Ascending aorta (tissue), 2 donors: ENCODE measurements around the gene NPC1L1. TPM values are rescaled to one million over a fixed set of nuclear protein-coding genes. Genes with fewer than 3 reads are reported as not detected.

Experiments used
- DNase-seq, 2 donors: peaks; one replicate each; pipeline ENCODE4 v3.0.0-alpha.2; 2019; ENCODE audit warnings: low spot score in 2 of 2
- H3K27ac ChIP-seq, 2 donors: fragments of 200-600 bp; sonication (generic); one replicate each; pipeline ENCODE4 v1.5.1; 2016 to 2017; ENCODE audit warnings: mild to moderate bottlenecking in 1 of 2
- H3K27me3 ChIP-seq: fragments of 200-600 bp; sonication (generic); one replicate; pipeline ENCODE4 v1.5.1; 2017
- H3K36me3 ChIP-seq, 2 donors: fragments of 200-600 bp; sonication (generic); one replicate each; pipeline ENCODE4 v1.5.1; 2016
- H3K4me1 ChIP-seq, 2 donors: fragments of 200-600 bp; sonication (generic); one replicate each; pipeline ENCODE4 v1.5.1; 2016 to 2017; ENCODE audit warnings: mild to moderate bottlenecking in 1 of 2
- H3K4me3 ChIP-seq, 2 donors: fragments of 200-600 bp; sonication (generic); one replicate each; pipeline ENCODE4 v1.5.1; 2016 to 2017; ENCODE audit warnings: mild to moderate bottlenecking in 1 of 2
- H3K9me3 ChIP-seq, 2 donors: fragments of 200-600 bp; sonication (generic); one replicate each; pipeline ENCODE4 v1.5.1; 2016
- intact Hi-C: fragments of 100-400 bp; cut with DNase I; formaldehyde crosslinking; loops from one replicate; pipeline ENCODE4 v1.15.1; 2023
- total RNA-seq: library from RNA; depleted of rRNA; stranded (reverse); fragments of >200 nt; gene quantifications from one replicate; pipeline ENCODE4 v1.1.0, GENCODE V29; 2016
- TF ChIP-seq, protein P1 (sequence below), 3 experiments: fragments of 200-600 bp in 2 of 3; fragments of 450-650 bp in 1 of 3; sonication (generic) in 2 of 3; IDR thresholded peaks; one replicate each; pipeline ENCODE4 v1.5.1; 2016 to 2019; ENCODE audit warnings: antibody characterized with exemption in 3 of 3, mild to moderate bottlenecking in 1 of 3, moderate library complexity in 1 of 3

The NPC1L1 gene
- total RNA-seq, 1 donor from 2014 or later, result not detected

DNA sequence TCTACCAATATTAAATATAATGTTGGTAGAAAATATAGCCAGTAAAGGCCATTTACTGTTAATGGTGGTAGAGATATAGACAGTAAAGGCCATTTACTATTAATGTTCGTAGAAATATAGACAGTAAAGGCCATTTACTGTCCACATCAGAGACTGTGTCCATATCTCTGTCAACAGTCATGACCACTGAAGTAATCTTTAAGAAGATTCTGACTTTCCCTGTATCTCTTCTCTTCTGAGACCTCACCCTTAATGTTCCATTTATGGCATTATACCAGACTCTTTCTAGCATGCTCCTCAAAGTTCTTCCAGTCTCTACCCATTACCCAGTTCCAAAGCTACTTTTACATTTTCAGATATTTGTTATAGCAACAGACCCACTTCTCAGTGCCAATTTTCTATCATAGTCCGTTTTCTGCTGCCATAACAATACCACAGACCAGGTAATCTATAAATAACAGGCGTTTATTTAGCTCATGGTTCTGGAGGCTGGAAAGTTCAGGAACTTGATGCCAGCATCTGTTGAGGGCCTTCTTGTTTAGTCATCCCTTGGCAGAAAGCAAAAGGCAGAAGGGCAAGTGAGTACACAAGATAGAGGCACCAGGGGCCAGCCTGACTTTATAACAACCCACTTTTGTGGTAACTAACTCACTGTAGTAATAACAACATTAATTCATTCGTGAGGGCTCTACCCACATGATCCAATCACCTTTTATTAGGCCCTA, 42.7 kb downstream of the NPC1L1 start:
- H3K36me3 ChIP-seq, result no peaks in the 10 kb centered on the region
- TF ChIP-seq, protein P1, sequence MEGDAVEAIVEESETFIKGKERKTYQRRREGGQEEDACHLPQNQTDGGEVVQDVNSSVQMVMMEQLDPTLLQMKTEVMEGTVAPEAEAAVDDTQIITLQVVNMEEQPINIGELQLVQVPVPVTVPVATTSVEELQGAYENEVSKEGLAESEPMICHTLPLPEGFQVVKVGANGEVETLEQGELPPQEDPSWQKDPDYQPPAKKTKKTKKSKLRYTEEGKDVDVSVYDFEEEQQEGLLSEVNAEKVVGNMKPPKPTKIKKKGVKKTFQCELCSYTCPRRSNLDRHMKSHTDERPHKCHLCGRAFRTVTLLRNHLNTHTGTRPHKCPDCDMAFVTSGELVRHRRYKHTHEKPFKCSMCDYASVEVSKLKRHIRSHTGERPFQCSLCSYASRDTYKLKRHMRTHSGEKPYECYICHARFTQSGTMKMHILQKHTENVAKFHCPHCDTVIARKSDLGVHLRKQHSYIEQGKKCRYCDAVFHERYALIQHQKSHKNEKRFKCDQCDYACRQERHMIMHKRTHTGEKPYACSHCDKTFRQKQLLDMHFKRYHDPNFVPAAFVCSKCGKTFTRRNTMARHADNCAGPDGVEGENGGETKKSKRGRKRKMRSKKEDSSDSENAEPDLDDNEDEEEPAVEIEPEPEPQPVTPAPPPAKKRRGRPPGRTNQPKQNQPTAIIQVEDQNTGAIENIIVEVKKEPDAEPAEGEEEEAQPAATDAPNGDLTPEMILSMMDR (IDR thresholded peaks at IDR 0.05), result no peak
- intact Hi-C loops, result loop anchor here (10.0 kb wide), 1 partner anchor 374 kb away; the partner anchor contains the start of gene POLD2
- H3K27ac ChIP-seq, result no peak overlapping the region
- no peaks in the 10 kb centered on the region for H3K9me3 ChIP-seq
- DNase-seq, result no peak
- H3K4me3 ChIP-seq, result no peak overlapping the region
- H3K4me1 ChIP-seq, result no peaks in the 10 kb centered on the region
- H3K27me3 ChIP-seq, result no peaks in the 10 kb centered on the region

DNA sequence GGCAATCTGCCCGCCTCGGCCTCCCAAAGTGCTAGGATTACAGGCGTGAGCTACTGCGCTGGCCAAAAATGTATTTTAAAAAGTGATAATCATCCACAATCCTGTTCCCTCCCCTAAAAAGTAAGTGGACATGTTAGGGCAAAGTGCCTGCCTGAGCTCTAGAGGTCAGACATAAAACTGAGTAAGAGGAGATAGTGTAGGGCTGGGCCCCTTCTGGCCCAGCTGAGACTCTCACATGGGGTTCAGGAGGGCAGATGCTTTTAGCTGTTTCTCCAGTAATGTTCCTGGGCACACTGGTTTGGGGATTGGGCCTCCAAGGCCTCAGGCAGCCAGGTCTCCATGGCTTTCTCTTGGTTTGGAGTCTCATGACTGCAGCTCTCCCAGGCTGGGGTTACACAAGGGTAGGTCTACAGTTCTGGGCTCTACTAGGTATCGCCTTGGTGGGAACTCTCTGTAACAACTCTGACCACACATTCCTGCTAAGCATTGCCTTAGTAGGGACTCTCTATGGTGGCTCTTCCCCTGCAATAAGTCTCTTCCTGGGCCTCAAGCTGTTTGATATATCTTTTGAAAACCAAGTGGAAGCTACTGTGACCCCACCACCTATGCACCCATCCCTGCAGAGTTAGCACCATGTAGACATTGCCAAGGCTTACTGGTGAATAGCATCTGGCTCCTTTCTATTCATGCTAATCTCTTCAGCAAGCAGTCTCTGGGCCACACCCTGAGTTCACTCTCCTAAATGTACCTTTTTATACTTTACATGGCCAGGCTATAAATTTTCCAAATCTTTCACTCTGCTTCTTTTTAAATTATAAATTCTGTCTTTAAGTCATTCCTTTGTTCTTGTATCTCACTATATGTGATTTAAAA, 43.7 kb downstream of the NPC1L1 start:
- Histone ChIP-seq H3K27me3 (no peaks in the 10 kb centered on the region), H3K4me1 (no peaks in the 10 kb centered on the region)
- intact Hi-C loops, result loop anchor here (10.0 kb wide), 1 partner anchor 373 kb away; the partner anchor contains the start of gene POLD2

DNA sequence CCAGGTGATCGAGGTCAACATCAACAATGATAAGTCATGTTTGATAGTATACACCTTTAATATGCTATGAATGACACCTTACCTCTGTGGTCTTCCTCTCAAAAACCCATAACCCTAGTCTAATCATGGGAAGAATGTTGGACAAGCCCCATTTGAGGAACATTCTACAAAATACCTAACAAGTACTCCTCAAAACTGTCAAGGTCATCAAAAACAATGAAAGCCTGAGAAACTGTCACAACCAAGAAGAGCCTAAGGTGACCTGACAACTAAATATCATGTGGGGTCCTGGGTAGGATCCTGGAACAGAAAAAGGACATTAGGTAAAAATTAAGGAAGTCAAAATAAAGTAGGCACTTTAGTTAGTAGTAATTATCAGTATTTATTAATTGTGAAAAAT, 44.7 kb downstream of the NPC1L1 start:
- TF ChIP-seq, protein P1 (IDR thresholded peaks at IDR 0.05), result no peak
- Histone ChIP-seq H3K27me3 (no peaks in the 10 kb centered on the region), H3K4me3 (no peak overlapping the region), H3K27ac (no peak overlapping the region), H3K9me3 (no peaks in the 10 kb centered on the region), H3K4me1 (no peaks in the 10 kb centered on the region), H3K36me3 (no peaks in the 10 kb centered on the region)
- intact Hi-C loops, result loop anchor here (10.0 kb wide), 1 partner anchor 372 kb away; the partner anchor contains the start of gene POLD2
- DNase-seq, result no peak

More for the DNA sequence above, 43.7 kb downstream of the NPC1L1 start:
- DNase-seq, result no peak
- Histone ChIP-seq H3K4me3 (no peak overlapping the region), H3K9me3 (no peaks in the 10 kb centered on the region), H3K36me3 (no peaks in the 10 kb centered on the region), H3K27ac (no peak overlapping the region)
- TF ChIP-seq, protein P1 (IDR thresholded peaks at IDR 0.05), result no peak

DNA sequence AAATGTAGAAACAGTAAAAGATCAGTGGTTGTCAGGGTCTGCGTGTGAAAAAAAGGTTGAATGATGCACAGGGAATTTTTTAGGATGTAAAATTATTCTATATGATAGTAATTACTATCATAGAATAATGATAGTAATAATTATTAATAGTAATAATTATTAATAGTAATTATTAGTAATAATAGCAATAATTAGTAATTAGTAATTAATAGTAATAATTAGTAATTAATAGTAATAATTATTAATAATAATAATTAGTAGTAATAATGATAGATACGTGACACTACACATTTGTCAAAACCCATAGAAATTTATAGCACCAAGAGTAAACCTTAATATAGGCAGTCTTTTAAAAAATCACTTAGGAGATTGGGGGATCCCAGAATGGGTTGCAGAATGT, 46.2 kb downstream of the NPC1L1 start:
- Histone ChIP-seq H3K27ac (no peak overlapping the region), H3K4me1 (no peaks in the 10 kb centered on the region), H3K27me3 (no peaks in the 10 kb centered on the region), H3K4me3 (no peak overlapping the region), H3K9me3 (no peaks in the 10 kb centered on the region), H3K36me3 (no peaks in the 10 kb centered on the region)
- intact Hi-C loops, result loop anchor here (5.0 to 10.0 kb wide), 2 partner anchors 253 to 370 kb away; partner anchors contain the start of gene POLD2
- TF ChIP-seq, protein P1 (IDR thresholded peaks at IDR 0.05), result no peak
- no peak for DNase-seq

DNA sequence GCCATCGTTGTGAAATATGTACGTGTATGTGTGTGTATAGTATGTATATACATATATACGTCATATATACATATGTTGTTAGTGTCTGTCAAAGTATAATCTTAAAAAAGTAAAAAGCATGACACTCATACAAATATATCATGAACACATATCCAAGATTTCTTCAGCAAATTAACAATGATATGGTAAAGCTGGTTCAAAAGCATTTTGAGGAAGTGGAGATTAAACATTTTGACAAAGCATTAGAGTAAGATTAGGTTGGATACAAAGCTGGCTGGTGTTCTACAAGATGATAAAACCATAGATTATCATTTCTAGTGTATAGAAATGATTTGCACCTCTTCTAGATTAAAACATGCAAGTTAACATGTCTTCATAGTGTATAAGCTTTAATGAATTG, 49.9 kb downstream of the NPC1L1 start:
- TF ChIP-seq, protein P1 (IDR thresholded peaks at IDR 0.05), result no peak

More for the DNA sequence above, 49.9 kb downstream of the NPC1L1 start:
- DNase-seq, result no peak
- Histone ChIP-seq H3K27ac (peak overlapping the region; percentile 97), H3K4me1 (peaks cover 4 to 20% of the 10 kb centered on the region in 2 donors), H3K4me3 (peak overlapping the region; percentile 89 to 95), H3K36me3 (no peaks in the 10 kb centered on the region), H3K27me3 (no peaks in the 10 kb centered on the region), H3K9me3 (no peaks in the 10 kb centered on the region)
- intact Hi-C loops, result loop anchor here (2.0 to 10.0 kb wide), 4 partner anchors 82 to 366 kb away; partner anchors contain the start of genes DDX56 and POLD2
